Epithelial cell of proximal tubule (primary cell): ENCODE results near the gene RPS19BP1. TPM values are rescaled to one million over a fixed set of nuclear protein-coding genes. Genes with fewer than 3 reads are reported as not detected.

ENCODE experiments used
- DNase-seq: peaks from one replicate; pipeline ENCODE4 v3.0.0-alpha.2; 2011; ENCODE audit warnings: low read depth
- H3K4me3 ChIP-seq: 2 replicates; pipeline ENCODE4 v1.5.1; 2011; ENCODE audit warnings: low read depth, mild to moderate bottlenecking, low read length
- CTCF ChIP-seq: conservative IDR thresholded peaks from 2 replicates; pipeline ENCODE4 v1.5.1; 2012; ENCODE audit warnings: low read depth, mild to moderate bottlenecking, low read length
- total RNA-seq: library from RNA; depleted of rRNA; stranded (reverse); fragments of >200 nt; gene quantifications from 2 replicates; pipeline ENCODE4 v1.2.3, GENCODE V29; 2015

The RPS19BP1 gene
- total RNA-seq, 1 donor from 2014 or later = 126 TPM

GRCh38 chr22:39486951-39487825 is 45.4 kb downstream of the RPS19BP1 start:
- TF ChIP-seq CTCF = no peak
- H3K4me3 ChIP-seq = no peak overlapping the region
- no peak for DNase-seq

- DNase-seq = peak; percentile 43
- no peak overlapping the region for H3K4me3 ChIP-seq
- TF ChIP-seq CTCF = no peak
These were observed 49.8 kb downstream of the RPS19BP1 start for GRCh38 chr22:39482768-39483167.

- H3K4me3 ChIP-seq = no peak overlapping the region
- TF ChIP-seq CTCF = no peak
- DNase-seq = no peak
These were observed 51.0 kb downstream of the RPS19BP1 start for GRCh38 chr22:39481595-39481994.

- DNase-seq = no peak
- H3K4me3 ChIP-seq = no peak overlapping the region
- TF ChIP-seq CTCF = no peak
These were observed 51.5 kb downstream of the RPS19BP1 start for GRCh38 chr22:39481054-39481453.

GRCh38 chr22:39480557-39480956 is 52.0 kb downstream of the RPS19BP1 start:
- no peak for DNase-seq
- TF ChIP-seq CTCF = no peak
- no peak overlapping the region for H3K4me3 ChIP-seq

- H3K4me3 ChIP-seq = no peak overlapping the region
- no peak for TF ChIP-seq CTCF
- no peak for DNase-seq
These were observed 53.3 kb downstream of the RPS19BP1 start for GRCh38 chr22:39479254-39479653.

Other genes starting within 250 kb of the RPS19BP1 start
- gene RPL3, start 213.1 kb downstream of the RPS19BP1 start, total RNA-seq = 1,634 and 2,001 TPM in 2 replicates
- 4.7 TPM in 2 replicates for gene SYNGR1, start 182.8 kb downstream of the RPS19BP1 start, total RNA-seq
- gene TAB1, start 133.0 kb downstream of the RPS19BP1 start, total RNA-seq = 11.0 and 17.7 TPM in 2 replicates
- 0.65 and 2.4 TPM in 2 replicates for gene MGAT3, start 75.7 kb downstream of the RPS19BP1 start, total RNA-seq
- 22.9 and 26.6 TPM in 2 replicates for gene MIEF1, start 30.5 kb downstream of the RPS19BP1 start, total RNA-seq
- 294 and 415 TPM in 2 replicates for gene ATF4, start 12.2 kb downstream of the RPS19BP1 start, total RNA-seq
- 0.06 TPM in 1 of 2 replicates, not detected in the other for gene CACNA1I, start 38.0 kb upstream of the RPS19BP1 start, total RNA-seq